OCI-LY1 (cell line): Measurements from ENCODE around the gene P4HA2.

Experiments
- H2AFZ ChIP-seq: fragments of 200-600 bp; sonication (generic), shearing (Covaris generic); 2 replicates; pipeline ENCODE4 v1.6.0; 2014; ENCODE audit warnings: antibody characterized with exemption, mild to moderate bottlenecking, low read length
- H3F3A ChIP-seq: fragments of 200-600 bp; sonication (generic), shearing (Covaris generic); 2 replicates; pipeline ENCODE4 v1.6.0; 2014; ENCODE audit warnings: mild to moderate bottlenecking, antibody characterized with exemption, low read length, moderate library complexity; ENCODE audit not compliant: insufficient read depth
- H3K27ac ChIP-seq: fragments of 200-600 bp; sonication (generic); 2 replicates; pipeline ENCODE4 v1.5.1; 2014; ENCODE audit warnings: low read length, mixed run types, mild to moderate bottlenecking, low read depth; ENCODE audit not compliant: poor library complexity, severe bottlenecking
- H3K27me3 ChIP-seq: fragments of 200-600 bp; sonication (generic); 2 replicates; pipeline ENCODE4 v1.6.0; 2014; ENCODE audit warnings: antibody characterized with exemption, mild to moderate bottlenecking, low read length, moderate library complexity; ENCODE audit not compliant: insufficient read depth
- H3K36me3 ChIP-seq: fragments of 200-600 bp; sonication (generic); 2 replicates; pipeline ENCODE4 v1.6.1; 2014; ENCODE audit warnings: mild to moderate bottlenecking, antibody characterized with exemption, low read length, moderate library complexity, mixed read lengths; ENCODE audit not compliant: insufficient read depth
- H3K4me1 ChIP-seq: fragments of 200-600 bp; sonication (generic); 2 replicates; pipeline ENCODE4 v1.5.1; 2014; ENCODE audit warnings: mild to moderate bottlenecking, low read length, moderate library complexity; ENCODE audit not compliant: insufficient read depth, severe bottlenecking
- H3K4me2 ChIP-seq: fragments of 200-600 bp; sonication (generic), shearing (Covaris generic); 2 replicates; pipeline ENCODE4 v1.6.1; 2014; ENCODE audit warnings: low read length
- H3K4me3 ChIP-seq: fragments of 200-600 bp; sonication (generic); 2 replicates; pipeline ENCODE4 v1.5.1; 2014; ENCODE audit warnings: low read length, low read depth, mild to moderate bottlenecking, mixed read lengths; ENCODE audit not compliant: poor library complexity, severe bottlenecking
- H3K79me2 ChIP-seq: fragments of 200-600 bp; shearing (Covaris generic); 2 replicates; pipeline ENCODE4 v1.6.1; 2016; ENCODE audit warnings: mixed run types, low read length, mixed read lengths; ENCODE audit not compliant: insufficient read depth
- H3K9ac ChIP-seq: fragments of 200-600 bp; sonication (generic), shearing (Covaris generic); 2 replicates; pipeline ENCODE4 v1.6.1; 2014; ENCODE audit warnings: mild to moderate bottlenecking, low read length, mixed read lengths
- H3K9me2 ChIP-seq: fragments of 200-600 bp; sonication (generic), shearing (Covaris generic); 2 replicates; pipeline ENCODE4 v1.6.1; 2014; ENCODE audit warnings: low read depth, mild to moderate bottlenecking, low read length, mixed read lengths
- H3K9me3 ChIP-seq: fragments of 200-600 bp; shearing (Covaris generic); 2 replicates; pipeline ENCODE4 v1.6.1; 2014; ENCODE audit warnings: low read length, mixed read lengths
- H4K20me1 ChIP-seq: fragments of 200-600 bp; sonication (generic), shearing (Covaris generic); 2 replicates; pipeline ENCODE4 v1.6.0; 2016; ENCODE audit warnings: mild to moderate bottlenecking, low read length; ENCODE audit not compliant: insufficient read depth
- CTCF ChIP-seq: fragments of 200-600 bp; sonication (generic), shearing (Covaris generic); IDR thresholded peaks from 2 replicates; pipeline ENCODE4 v1.5.1; 2017; ENCODE audit warnings: mild to moderate bottlenecking, antibody characterized with exemption, low read length, moderate library complexity, mixed read lengths
- EZH2 ChIP-seq: fragments of 200-600 bp; sonication (generic), shearing (Covaris generic); IDR thresholded peaks from 2 replicates; pipeline ENCODE4 v1.8.0; 2017; ENCODE audit warnings: borderline replicate concordance, mixed run types, mild to moderate bottlenecking, antibody characterized with exemption, low read length, moderate library complexity, mixed read lengths

P4HA2 gene

GRCh38 chr5:132181011-132181629 lies 46.5 kb downstream of the P4HA2 start:
- H3K27me3 ChIP-seq = no peaks in the 10 kb centered on the region
- TF ChIP-seq EZH2 (no peak), CTCF (no peak)
- no peak overlapping the region for H3K4me3 ChIP-seq
- no peak overlapping the region for H2AFZ ChIP-seq
- no peak overlapping the region for H3K27ac ChIP-seq
- no peaks in the 10 kb centered on the region for H4K20me1 ChIP-seq
- no peak overlapping the region for H3K9ac ChIP-seq
- H3K36me3 ChIP-seq = no peaks in the 10 kb centered on the region
- H3K4me2 ChIP-seq = no peak overlapping the region
- no peaks in the 10 kb centered on the region for H3K9me2 ChIP-seq
- no peaks in the 10 kb centered on the region for H3K79me2 ChIP-seq
- no peaks in the 10 kb centered on the region; the same call in 1 of the 2 replicates for H3F3A ChIP-seq
- no peaks in the 10 kb centered on the region for H3K4me1 ChIP-seq
- no peaks in the 10 kb centered on the region for H3K9me3 ChIP-seq

- H3K9me2 ChIP-seq = no peaks in the 10 kb centered on the region
- no peak overlapping the region for H2AFZ ChIP-seq
- H3K9ac ChIP-seq = no peak overlapping the region
- TF ChIP-seq EZH2 = no peak
- TF ChIP-seq CTCF = peak; percentile 71
- H3K27me3 ChIP-seq = no peaks in the 10 kb centered on the region
- no peaks in the 10 kb centered on the region for H4K20me1 ChIP-seq
- H3K9me3 ChIP-seq = no peaks in the 10 kb centered on the region
- H3K79me2 ChIP-seq = no peaks in the 10 kb centered on the region
- no peak overlapping the region for H3K4me3 ChIP-seq
- H3K27ac ChIP-seq = no peak overlapping the region
- H3F3A ChIP-seq = no peaks in the 10 kb centered on the region; the same call in 1 of the 2 replicates
- H3K4me2 ChIP-seq = no peak overlapping the region
- H3K4me1 ChIP-seq = no peaks in the 10 kb centered on the region
- no peaks in the 10 kb centered on the region for H3K36me3 ChIP-seq
Measured at GRCh38 chr5:132180134-132180745, 47.4 kb downstream of the P4HA2 start.

GRCh38 chr5:132179405-132179804 lies 48.2 kb downstream of the P4HA2 start:
- H3K9ac ChIP-seq = no peak overlapping the region
- no peaks in the 10 kb centered on the region; the same call in 1 of the 2 replicates for H3F3A ChIP-seq
- H3K9me2 ChIP-seq = no peaks in the 10 kb centered on the region
- TF ChIP-seq EZH2 = no peak
- no peaks in the 10 kb centered on the region for H3K36me3 ChIP-seq
- H3K79me2 ChIP-seq = no peaks in the 10 kb centered on the region
- H3K4me3 ChIP-seq = no peak overlapping the region
- no peaks in the 10 kb centered on the region for H3K9me3 ChIP-seq
- H3K27ac ChIP-seq = no peak overlapping the region
- H3K27me3 ChIP-seq = no peaks in the 10 kb centered on the region
- H3K4me1 ChIP-seq = no peaks in the 10 kb centered on the region
- no peak overlapping the region for H2AFZ ChIP-seq
- H3K4me2 ChIP-seq = no peak overlapping the region
- no peaks in the 10 kb centered on the region for H4K20me1 ChIP-seq

- Histone ChIP-seq H3K27me3 (no peaks in the 10 kb centered on the region; the same call in 1 of the 2 replicates), H4K20me1 (no peaks in the 10 kb centered on the region), H3K4me2 (no peak overlapping the region), H3K9me3 (no peaks in the 10 kb centered on the region), H3K9ac (no peak overlapping the region), H3K27ac (no peak overlapping the region), H3F3A (no peaks in the 10 kb centered on the region; the same call in 1 of the 2 replicates), H3K79me2 (no peaks in the 10 kb centered on the region), H3K36me3 (no peaks in the 10 kb centered on the region), H3K4me3 (no peak overlapping the region), H2AFZ (no peak overlapping the region), H3K9me2 (no peaks in the 10 kb centered on the region), H3K4me1 (no peaks in the 10 kb centered on the region)
- TF ChIP-seq CTCF = no peak
- no peak for TF ChIP-seq EZH2
Measured at GRCh38 chr5:132177691-132178149, 49.9 kb downstream of the P4HA2 start.
